ENCODE data around the gene ASCC3.

The ASCC3 gene

GRCh38 chr6:100461917-100462705, 419.0 kb downstream of the ASCC3 start:
- DNase-seq: no peak

- DNase-seq: peak; percentile 58
These were observed 419.7 kb downstream of the ASCC3 start for GRCh38 chr6:100461278-100461916.

- no peak for DNase-seq
These were observed 420.4 kb downstream of the ASCC3 start for GRCh38 chr6:100460650-100461204.

GRCh38 chr6:100459592-100460184, 421.4 kb downstream of the ASCC3 start:
- no peak for DNase-seq

GRCh38 chr6:100458841-100459591, 422.1 kb downstream of the ASCC3 start:
- DNase-seq: no peak
